ENCODE data around the gene DYRK1A. TPM values are rescaled to one million over a fixed set of nuclear protein-coding genes. Genes with fewer than 3 reads are reported as not detected.

DYRK1A gene
- total RNA-seq, 2 experiments from 2014 or later = 63.1 to 64.3 TPM

DNA sequence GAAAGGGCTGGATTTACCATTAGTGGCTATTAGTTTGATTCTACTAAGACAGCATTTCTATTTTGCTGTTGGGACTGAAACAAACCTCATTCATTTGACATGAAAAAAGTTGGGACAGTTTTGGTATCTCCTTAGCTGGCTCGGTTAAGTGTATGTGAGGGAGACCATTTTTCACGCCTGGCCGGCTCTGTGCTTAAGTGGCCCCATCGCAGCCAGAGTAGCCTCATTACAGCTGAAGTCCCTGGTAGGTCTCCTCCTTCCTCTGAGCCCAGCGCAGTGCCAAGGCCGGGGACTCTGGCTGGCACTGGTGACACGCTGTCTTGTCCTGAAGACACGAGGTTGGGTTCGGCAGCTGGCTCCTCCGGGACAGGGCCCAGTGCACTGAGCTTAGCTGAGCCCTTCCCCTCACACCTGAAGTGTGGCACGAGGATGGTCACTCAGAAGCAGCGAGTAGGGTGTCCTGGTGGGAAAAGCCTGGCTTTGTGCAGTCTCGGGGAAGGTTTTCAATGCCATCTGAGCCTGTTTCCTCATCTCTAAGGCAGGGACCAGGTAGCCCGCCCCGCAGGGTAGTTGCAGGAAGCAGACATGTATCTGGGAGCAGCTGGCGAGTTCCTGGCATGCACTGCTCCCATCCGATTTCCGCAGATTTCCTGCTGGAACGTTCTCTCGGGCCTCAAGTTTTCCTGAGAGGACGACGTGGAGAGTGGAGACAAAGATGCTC lies 196.5 kb downstream of the DYRK1A start:
- no peak for DNase-seq
- peak overlapping the region; percentile 91 for H3K4me3 Mint-ChIP-seq
- H3K27me3 Mint-ChIP-seq = no peaks in the 10 kb centered on the region
- H3K4me1 Mint-ChIP-seq = peaks cover 20% of the 10 kb centered on the region
- peak overlapping the region; percentile 100 for H3K27ac Mint-ChIP-seq
- no peaks in the 10 kb centered on the region for H3K36me3 Mint-ChIP-seq
- H3K9me3 Mint-ChIP-seq = no peaks in the 10 kb centered on the region

DNA sequence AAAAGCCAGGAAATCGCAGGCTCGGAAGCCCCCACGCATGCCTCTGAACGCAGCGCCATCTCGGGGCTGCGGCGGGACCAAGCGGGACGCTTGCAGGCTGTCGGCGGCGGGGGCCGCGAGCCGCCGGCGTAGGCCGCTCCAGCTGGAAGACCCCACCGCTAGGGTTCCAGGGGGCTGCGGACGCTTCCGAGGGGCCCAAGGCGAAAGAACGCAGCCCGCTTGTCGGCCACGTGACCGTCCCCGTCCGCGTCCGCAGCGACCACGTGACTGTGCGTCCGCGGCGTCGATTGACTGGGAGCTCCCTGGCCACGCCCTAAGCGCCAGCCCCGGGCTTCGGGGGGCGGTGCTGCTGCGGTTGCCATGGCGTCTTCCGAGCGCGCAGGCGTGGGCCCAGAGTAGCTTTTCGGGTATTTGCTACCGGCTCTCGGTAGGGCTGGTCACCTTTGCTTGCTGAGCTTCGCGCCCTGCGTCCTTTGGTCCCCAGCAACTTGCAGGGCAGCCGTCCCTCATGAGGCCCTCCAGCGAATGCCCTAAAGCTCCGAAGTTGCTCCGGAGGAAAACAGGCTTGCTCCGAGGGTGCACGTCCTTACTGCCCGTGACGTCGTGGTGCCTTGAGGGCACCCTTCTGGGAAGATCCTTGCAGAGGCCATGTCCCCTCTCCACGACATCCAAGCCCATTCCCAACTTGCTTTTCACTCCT lies 197.2 kb downstream of the DYRK1A start:
- H3K4me3 Mint-ChIP-seq = peak overlapping the region; percentile 91
- no peaks in the 10 kb centered on the region for H3K9me3 Mint-ChIP-seq

DNA sequence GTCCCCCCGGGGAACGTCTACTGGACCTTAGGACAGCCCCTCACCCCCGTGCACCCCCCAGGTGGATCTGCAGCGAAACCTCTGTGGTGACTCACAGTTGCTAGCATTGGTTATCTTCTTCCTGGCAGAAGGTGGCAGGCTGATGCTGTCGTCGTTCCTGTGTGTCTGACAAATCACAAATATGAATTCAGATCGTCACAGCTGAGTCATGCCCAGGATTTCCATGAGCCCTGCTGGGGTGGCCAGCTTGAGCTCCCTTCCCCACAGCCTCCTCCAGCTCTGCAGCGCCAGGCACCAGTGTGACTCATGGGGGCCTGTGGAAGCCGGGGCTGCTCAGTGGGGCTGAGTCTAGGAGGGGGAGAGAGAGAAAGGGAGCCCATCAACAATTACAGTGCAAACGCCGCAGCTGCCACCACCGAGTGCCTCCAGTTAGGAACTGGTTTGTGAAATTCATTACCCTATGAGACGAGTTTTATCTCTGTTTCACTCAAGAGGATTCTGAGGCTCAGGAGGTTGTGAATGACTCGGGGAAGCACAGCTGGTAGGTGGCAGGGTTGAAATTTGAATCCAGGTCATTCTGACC lies 197.9 kb downstream of the DYRK1A start:
- DNase-seq = peak; percentile 90
- Mint-ChIP-seq H3K4me3 (peak overlapping the region; percentile 91), H3K9me3 (no peaks in the 10 kb centered on the region), H3K27ac (peak overlapping the region; percentile 100), H3K36me3 (no peaks in the 10 kb centered on the region), H3K27me3 (no peaks in the 10 kb centered on the region), H3K4me1 (peaks cover 20% of the 10 kb centered on the region)

More for the DNA sequence above, 197.2 kb downstream of the DYRK1A start:
- Mint-ChIP-seq H3K4me1 (peaks cover 20% of the 10 kb centered on the region), H3K27me3 (no peaks in the 10 kb centered on the region), H3K27ac (peak overlapping the region; percentile 100), H3K36me3 (no peaks in the 10 kb centered on the region)
- DNase-seq = peak; percentile 95

DNA sequence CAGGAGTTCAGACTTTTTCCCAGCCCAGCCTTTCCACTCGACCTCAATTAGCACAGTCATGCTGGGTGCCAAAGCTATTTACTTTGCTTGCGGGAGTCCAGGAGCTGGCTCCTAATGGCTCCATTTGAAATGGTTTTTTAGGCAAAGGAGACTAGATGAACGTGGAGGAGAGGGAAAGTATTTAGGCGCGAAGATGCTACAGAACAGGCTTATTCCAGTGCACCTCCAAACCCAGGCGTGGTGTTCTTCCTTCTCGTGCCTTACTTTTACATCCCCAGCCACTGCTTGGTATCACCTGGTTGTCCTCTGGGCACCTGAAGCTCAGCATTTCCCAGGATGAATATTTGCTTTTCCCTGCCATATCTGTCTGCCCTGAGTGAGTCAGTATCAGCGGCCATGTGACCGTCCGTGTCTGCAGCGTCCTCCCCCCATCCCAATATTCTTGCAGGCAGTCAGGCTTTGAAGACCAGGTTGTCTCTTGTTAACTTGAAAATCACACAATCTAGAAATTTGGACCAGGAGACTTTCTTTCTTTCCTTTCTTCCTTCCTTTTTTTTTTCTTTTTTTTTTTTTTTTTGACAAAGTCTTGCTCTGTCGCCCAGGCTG lies 198.5 kb downstream of the DYRK1A start:
- H3K9me3 Mint-ChIP-seq = no peaks in the 10 kb centered on the region
- peaks cover 20% of the 10 kb centered on the region for H3K4me1 Mint-ChIP-seq
- H3K27me3 Mint-ChIP-seq = no peaks in the 10 kb centered on the region
- peak overlapping the region; percentile 91 for H3K4me3 Mint-ChIP-seq
- peak overlapping the region; percentile 100 for H3K27ac Mint-ChIP-seq
- H3K36me3 Mint-ChIP-seq = no peaks in the 10 kb centered on the region
- no peak for DNase-seq

DNA sequence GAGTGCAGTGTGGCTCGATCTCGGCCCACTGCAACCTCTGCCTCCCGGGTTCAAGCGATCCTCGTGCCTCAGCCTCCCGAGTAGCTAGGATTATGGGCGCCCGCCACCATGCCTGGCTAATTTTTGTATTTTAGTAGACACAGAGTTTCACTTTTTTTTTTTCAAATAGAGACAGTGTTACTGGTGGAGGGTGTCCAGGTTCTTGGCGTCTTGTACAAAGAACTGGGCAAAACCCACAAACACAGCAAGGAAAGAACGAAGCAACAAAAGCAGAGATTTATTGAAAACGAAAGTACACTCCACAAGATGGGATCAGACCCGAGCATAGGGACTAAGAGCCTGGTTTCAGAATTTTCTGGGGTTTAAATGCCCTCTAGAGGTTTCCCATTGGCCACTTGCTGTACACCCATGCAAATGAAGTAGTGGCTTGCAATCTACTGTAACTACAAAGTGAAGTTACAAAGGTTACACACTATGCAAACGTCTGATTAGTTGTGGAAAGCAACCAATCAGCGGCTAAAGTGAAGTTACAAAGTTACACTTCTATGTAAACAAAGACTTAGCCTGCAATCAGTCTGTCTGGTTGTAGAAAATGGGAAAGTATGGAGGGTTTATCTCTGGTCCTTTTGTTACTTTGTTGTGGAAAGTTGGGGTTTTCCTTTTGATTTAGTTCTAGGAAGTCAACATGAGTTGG lies 199.1 kb downstream of the DYRK1A start:
- H3K9me3 Mint-ChIP-seq = no peaks in the 10 kb centered on the region
- H3K27me3 Mint-ChIP-seq = no peaks in the 10 kb centered on the region
- no peaks in the 10 kb centered on the region for H3K36me3 Mint-ChIP-seq
- H3K27ac Mint-ChIP-seq = no peak overlapping the region
- DNase-seq = no peak
- H3K4me3 Mint-ChIP-seq = no peak overlapping the region
- H3K4me1 Mint-ChIP-seq = peaks cover 20% of the 10 kb centered on the region

DNA sequence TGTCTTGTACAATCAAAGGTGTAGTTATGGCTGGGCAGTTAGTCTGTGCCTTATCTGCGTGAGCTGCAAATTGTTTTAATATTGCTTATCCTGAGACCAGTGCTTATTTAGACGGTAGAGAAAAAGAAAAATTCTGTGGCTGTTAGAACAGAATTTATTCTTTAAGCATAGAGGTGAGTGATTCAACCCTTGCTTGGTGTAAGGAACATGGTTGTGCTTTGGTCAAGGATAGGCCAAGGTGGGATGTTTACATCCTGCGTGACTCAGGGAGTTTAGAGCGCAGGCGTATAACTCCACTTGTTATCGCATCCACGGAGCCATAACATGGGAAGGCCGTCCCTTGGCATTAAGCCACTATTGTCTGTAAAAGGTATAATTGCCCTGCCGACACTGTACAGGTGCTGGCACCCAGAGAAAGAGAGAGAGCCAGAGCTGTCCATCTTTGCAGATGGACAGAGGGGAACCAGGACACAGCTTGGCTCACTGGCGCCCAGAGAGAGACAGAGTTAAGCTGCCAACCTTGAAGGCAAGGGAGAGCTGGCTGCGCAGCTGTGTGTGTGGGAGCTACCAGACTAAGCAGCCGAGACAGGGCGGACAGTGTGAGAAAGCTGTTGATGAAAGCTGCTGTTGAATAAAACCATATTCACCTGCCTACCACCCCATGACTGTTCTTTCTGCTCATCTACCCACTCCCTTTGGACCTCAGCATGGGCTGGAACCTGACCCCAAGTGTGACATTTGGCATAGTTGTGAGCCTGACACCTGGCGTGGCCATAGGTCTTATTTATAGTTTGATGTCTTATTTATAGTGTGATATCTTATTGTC lies 200.4 kb downstream of the DYRK1A start:
- no peaks in the 10 kb centered on the region for H3K36me3 Mint-ChIP-seq
- H3K27me3 Mint-ChIP-seq = no peaks in the 10 kb centered on the region
- H3K4me1 Mint-ChIP-seq = peaks cover 20% of the 10 kb centered on the region
- H3K4me3 Mint-ChIP-seq = no peak overlapping the region
- H3K9me3 Mint-ChIP-seq = no peaks in the 10 kb centered on the region
- no peak for DNase-seq
- no peak overlapping the region for H3K27ac Mint-ChIP-seq

DNA sequence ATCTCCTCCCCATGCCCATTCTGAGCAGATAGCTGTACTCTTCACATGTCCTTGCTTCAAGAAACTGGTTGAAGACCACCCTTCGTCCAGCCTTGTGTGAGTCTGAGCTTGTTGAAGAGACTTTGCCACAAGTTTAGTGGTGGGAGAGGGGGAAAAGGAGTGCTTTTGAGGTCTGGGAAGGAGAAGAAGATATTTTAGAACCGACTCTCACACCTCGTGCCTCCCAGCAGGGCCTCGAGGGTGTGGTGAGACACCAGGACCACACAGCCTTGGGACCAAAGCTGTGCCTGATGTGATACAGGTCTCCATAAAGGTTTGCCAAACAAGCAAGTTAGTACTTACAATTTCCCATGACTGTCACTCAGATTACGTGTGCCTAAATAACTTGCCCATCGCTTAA lies 201.8 kb downstream of the DYRK1A start:
- no peak overlapping the region for H3K27ac Mint-ChIP-seq
- no peaks in the 10 kb centered on the region for H3K27me3 Mint-ChIP-seq
- no peaks in the 10 kb centered on the region for H3K9me3 Mint-ChIP-seq
- H3K4me3 Mint-ChIP-seq = no peak overlapping the region
- DNase-seq = no peak
- H3K36me3 Mint-ChIP-seq = no peaks in the 10 kb centered on the region
- H3K4me1 Mint-ChIP-seq = peaks cover 14% of the 10 kb centered on the region

DNA sequence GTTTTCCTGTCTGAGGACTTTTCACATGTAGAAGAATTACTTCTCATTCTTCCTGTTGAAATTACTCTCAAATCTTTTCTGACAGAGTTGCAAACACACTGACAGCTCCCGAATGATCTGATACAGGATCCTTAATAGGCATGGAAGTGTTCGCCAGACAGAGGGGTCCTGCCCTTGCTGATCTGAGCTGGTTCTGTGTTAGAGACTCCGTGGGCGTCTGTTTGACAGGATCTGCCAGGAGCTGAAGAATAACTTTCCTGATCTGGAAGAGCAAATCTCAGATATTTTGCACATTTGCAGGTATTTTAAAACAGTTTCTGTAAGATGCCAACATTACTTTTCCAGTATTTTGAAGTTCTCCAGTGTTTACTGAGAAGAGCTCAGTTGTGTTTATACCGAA lies 202.3 kb downstream of the DYRK1A start:
- Mint-ChIP-seq H3K4me1 (peaks cover 14% of the 10 kb centered on the region), H3K36me3 (no peaks in the 10 kb centered on the region), H3K9me3 (no peaks in the 10 kb centered on the region), H3K27ac (no peak overlapping the region), H3K4me3 (no peak overlapping the region), H3K27me3 (no peaks in the 10 kb centered on the region)
- DNase-seq = no peak

DNA sequence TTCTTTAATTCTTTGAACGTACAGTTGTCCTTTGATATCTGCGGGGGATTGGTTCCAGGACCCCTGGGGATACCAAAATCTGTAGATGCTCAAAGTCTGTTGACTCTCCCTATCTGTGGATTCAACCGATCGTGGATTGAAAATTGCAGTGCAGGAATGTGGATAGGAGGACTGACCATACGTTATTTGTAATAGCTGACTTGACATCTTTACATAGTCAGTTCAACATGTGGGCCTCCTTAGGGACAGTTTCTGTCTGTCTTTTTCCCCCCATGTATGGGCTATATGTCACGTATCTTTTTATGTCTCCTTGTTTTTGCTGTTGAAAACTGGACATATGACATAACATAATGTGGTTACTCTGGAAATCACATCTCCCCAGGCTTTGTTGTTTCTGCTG lies 204.9 kb downstream of the DYRK1A start:
- Mint-ChIP-seq H3K4me1 (no peaks in the 10 kb centered on the region), H3K27me3 (no peaks in the 10 kb centered on the region), H3K27ac (no peak overlapping the region), H3K9me3 (no peaks in the 10 kb centered on the region), H3K36me3 (no peaks in the 10 kb centered on the region), H3K4me3 (no peak overlapping the region)
- no peak for DNase-seq

DNA sequence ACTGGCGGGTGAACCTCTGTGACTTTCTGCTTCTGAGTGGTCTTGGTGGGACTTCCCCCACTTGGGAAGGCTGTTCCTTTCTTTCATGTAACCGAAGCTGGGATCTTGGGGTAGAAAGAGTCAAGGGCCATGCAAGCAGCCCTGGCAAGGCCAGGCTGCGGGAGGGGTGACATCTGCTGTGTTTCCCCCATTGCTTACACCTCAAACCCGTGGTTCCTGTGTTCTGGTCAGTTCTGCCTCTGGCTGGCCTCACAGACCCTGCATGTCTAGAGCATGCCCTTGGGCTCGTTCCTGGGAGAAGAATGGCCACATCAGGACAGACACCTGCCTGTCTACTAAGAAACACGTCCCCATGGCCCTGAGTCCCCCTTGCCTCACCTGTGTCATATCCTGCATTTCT lies 207.7 kb downstream of the DYRK1A start:
- Mint-ChIP-seq H3K4me1 (no peaks in the 10 kb centered on the region), H3K36me3 (peaks cover 4% of the 10 kb centered on the region), H3K27me3 (no peaks in the 10 kb centered on the region), H3K27ac (no peak overlapping the region), H3K9me3 (peaks cover 11% of the 10 kb centered on the region), H3K4me3 (no peak overlapping the region)
- DNase-seq = no peak

DNA sequence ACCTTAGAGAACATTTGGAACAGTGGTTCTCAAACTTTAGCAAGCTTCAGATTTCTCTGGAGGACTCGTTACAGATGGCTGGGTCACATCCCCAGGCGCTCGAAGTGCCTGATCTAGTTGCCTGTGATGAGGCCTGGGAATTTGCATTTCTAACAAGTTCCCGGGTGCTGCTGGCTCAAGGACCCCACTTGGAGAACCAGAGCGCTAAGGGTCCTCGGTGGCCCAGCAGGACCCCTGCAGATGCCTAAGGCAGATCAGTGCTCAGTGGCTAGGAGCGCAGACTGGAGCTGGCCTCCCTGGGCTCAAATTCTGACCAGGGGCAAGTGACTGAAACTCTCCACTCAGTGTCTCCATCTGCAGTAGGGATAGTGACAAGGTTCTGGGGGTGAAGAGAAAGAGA lies 208.2 kb downstream of the DYRK1A start:
- no peak overlapping the region for H3K27ac Mint-ChIP-seq
- no peak overlapping the region for H3K4me3 Mint-ChIP-seq
- H3K9me3 Mint-ChIP-seq = peaks cover 13% of the 10 kb centered on the region
- no peaks in the 10 kb centered on the region for H3K4me1 Mint-ChIP-seq
- no peak for DNase-seq
- peaks cover 4% of the 10 kb centered on the region for H3K36me3 Mint-ChIP-seq
- no peaks in the 10 kb centered on the region for H3K27me3 Mint-ChIP-seq

DNA sequence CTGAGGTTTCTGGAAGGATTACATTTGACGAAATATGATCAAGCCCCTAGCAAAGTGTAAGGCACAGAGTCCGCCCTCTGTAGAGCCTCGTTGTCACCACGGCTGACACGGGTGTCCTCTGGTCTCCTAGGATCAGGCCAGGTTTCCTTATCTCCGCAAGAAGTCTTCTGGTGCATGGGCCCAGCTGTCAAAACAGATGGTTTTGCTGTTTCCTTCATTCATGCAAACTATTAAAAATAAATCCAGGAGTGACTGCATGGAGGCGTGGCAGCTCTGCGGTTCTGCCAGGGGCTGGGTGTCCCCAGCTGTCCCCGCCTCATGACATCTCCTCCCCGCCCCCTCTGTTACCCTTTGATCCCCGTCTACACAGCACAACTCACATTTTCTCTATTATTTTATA lies 209.0 kb downstream of the DYRK1A start:
- no peaks in the 10 kb centered on the region for H3K4me1 Mint-ChIP-seq
- H3K27ac Mint-ChIP-seq = no peak overlapping the region
- no peak overlapping the region for H3K4me3 Mint-ChIP-seq
- H3K27me3 Mint-ChIP-seq = no peaks in the 10 kb centered on the region
- DNase-seq = no peak
- H3K36me3 Mint-ChIP-seq = peaks cover 4% of the 10 kb centered on the region
- H3K9me3 Mint-ChIP-seq = peaks cover 13% of the 10 kb centered on the region

Measured in activated naive CD8-positive, alpha-beta T cell treated with anti-CD3 and anti-CD28 coated beads for 36 hours (primary cell).